ENCODE measurements around the gene PTPN13. TPM values are rescaled to one million over a fixed set of nuclear protein-coding genes. Genes with fewer than 3 reads are reported as not detected.

PTPN13 gene
- polyA plus RNA-seq (2013, experiment 1 of 2; ENCODE audit: insufficient read length): 51.1 TPM
- polyA plus RNA-seq (2013, experiment 2 of 2; ENCODE audit: insufficient read length): 61.4 TPM

GRCh38 chr4:86593688-86594558 is at the start of gene PTPN13:
PTPN13 (plus strand) TSS chr4:86594315; CDS start chr4:86635257, 40,942 bp downstream.
- peak; percentile 100 for DNase-seq

GRCh38 chr4:86547140-86547539 is 47.0 kb upstream of the PTPN13 start:
- DNase-seq: no peak

GRCh38 chr4:86549163-86549788 is 44.8 kb upstream of the PTPN13 start:
- DNase-seq: no peak

GRCh38 chr4:86551387-86551786 is 42.7 kb upstream of the PTPN13 start:
- DNase-seq: no peak

GRCh38 chr4:86554646-86555045 is 39.5 kb upstream of the PTPN13 start:
- DNase-seq: no peak

GRCh38 chr4:86556791-86557415 is 37.2 kb upstream of the PTPN13 start:
- DNase-seq: peak; percentile 30

GRCh38 chr4:86557526-86557925 is 36.6 kb upstream of the PTPN13 start:
- DNase-seq: peak; percentile 30

- no peak for DNase-seq
These were observed 35.9 kb upstream of the PTPN13 start for GRCh38 chr4:86558258-86558657.

- DNase-seq: no peak
These were observed 35.3 kb upstream of the PTPN13 start for GRCh38 chr4:86558797-86559196.

GRCh38 chr4:86560447-86560846 is 33.7 kb upstream of the PTPN13 start:
- DNase-seq: no peak

- no peak for DNase-seq
These were observed 32.9 kb upstream of the PTPN13 start for GRCh38 chr4:86561256-86561655.

- peak; percentile 67 for DNase-seq
These were observed 30.7 kb upstream of the PTPN13 start for GRCh38 chr4:86563416-86563815.

GRCh38 chr4:86564795-86565194 is 29.3 kb upstream of the PTPN13 start:
- no peak for DNase-seq

- DNase-seq: no peak
These were observed 28.5 kb upstream of the PTPN13 start for GRCh38 chr4:86565651-86566050.

- DNase-seq: no peak
These were observed 24.8 kb upstream of the PTPN13 start for GRCh38 chr4:86569103-86569870.

GRCh38 chr4:86579941-86580340 is 14.2 kb upstream of the PTPN13 start:
- DNase-seq: no peak

- no peak for DNase-seq
These were observed 11.7 kb upstream of the PTPN13 start for GRCh38 chr4:86582410-86582809.

GRCh38 chr4:86586160-86586572 is 7.9 kb upstream of the PTPN13 start:
- no peak for DNase-seq

- no peak for DNase-seq
These were observed 7.3 kb upstream of the PTPN13 start for GRCh38 chr4:86586626-86587380.

GRCh38 chr4:86587381-86588140 is 6.6 kb upstream of the PTPN13 start:
- DNase-seq: no peak
